Activated T-cell treated with anti-CD3 and anti-CD28 coated beads for 1 hour (primary cell): ENCODE measurements around the gene USH1G.

Experiments
- DNase-seq: peaks from one replicate; pipeline ENCODE4 v3.0.0-alpha.2; 2020; ENCODE audit warnings: low read depth

Gene USH1G

DNA sequence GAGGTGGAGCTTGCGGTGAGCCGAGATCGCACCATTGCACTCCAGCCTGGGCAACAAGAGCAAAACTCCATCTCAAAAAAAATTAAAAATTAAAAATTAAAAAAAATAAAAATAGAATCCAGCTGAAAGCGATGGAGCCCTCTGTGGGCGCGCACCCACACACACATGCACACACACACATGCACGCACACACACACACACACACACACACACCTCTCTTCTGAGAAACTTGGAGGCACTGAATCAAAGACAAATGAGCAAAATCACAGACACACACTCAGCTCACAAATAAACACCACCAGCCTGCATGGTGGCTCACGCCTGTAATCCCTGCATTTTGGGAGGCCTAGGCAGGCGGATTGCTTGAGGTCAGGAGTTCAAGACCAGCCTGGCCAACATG lies 20.0 kb downstream of the USH1G start:
- no peak for DNase-seq

DNA sequence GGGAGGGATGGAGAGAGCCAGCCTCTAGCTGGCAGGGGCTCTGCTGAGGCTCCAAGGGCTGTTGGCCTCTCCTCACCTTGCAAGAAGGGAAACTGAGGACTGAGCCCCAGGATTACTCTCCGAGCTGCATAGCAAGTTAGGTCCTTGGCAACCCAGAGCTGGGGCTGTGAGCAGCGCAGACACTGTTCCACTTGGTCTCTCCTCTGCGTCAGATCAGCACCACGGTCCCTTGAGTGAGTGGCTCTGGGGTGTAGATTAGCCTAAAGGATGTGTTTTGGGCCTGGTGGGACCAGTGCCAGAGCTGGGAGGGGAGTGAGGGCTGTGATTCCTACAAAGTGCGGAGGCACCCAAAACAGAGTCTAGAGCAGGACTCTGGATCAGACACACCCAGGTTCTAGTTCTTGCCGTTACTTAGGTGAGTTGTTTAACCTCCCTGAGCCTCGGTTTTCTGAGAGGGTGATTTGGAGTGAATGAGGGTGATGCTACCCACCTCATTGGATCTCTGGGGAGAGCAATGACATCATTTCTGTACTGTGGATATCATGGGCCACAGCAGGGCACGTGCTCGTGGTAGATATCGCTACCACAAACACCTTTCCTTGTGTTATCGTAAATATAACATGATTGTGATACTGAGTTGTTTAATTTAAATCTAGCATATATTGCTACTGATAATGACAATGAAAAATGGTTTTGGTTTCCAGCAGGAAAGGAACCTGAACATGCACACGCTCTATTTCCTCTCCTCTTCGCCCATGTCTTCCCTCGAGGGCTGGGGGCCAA lies 21.5 kb downstream of the USH1G start:
- no peak for DNase-seq

GRCh38 chr17:74900208-74900607 lies 22.8 kb downstream of the USH1G start:
- DNase-seq: no peak

- DNase-seq: no peak
Measured at GRCh38 chr17:74898376-74898946, 24.6 kb downstream of the USH1G start.

DNA sequence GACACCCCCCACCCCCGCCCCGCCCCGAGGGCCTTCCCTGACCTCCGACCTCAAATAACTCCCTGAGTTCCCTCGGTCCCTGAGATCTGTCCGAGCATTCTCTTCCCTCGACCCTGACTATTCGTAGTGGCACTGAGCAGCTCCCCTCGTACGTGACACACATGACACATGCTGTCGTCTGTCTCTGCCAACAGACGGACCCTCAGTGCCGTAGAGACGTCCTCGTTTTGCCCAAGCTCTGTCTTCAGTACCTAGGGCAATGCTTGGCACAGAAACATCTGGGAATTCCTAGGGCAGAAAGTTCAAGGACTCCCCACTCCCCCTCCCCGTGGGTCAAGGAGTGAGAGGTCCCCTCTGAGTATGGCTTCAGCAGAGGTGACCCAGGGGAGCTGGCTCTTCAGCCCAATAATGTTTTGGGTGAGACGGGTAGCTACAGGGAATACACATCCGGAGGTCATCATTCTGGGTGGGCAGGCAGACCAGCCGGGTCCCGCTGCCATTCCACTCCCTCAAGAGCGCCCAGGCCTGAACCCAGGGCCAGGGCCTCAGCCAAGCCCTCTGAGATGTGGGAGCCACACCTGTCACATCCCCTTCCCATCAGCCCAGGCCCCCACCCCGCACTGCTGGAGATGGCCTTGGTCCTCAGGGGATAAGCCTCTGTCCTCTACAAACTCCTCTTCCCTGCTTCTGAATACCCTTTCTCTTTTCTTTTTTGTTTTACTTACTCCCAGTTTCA lies 29.0 kb downstream of the USH1G start:
- no peak for DNase-seq

DNA sequence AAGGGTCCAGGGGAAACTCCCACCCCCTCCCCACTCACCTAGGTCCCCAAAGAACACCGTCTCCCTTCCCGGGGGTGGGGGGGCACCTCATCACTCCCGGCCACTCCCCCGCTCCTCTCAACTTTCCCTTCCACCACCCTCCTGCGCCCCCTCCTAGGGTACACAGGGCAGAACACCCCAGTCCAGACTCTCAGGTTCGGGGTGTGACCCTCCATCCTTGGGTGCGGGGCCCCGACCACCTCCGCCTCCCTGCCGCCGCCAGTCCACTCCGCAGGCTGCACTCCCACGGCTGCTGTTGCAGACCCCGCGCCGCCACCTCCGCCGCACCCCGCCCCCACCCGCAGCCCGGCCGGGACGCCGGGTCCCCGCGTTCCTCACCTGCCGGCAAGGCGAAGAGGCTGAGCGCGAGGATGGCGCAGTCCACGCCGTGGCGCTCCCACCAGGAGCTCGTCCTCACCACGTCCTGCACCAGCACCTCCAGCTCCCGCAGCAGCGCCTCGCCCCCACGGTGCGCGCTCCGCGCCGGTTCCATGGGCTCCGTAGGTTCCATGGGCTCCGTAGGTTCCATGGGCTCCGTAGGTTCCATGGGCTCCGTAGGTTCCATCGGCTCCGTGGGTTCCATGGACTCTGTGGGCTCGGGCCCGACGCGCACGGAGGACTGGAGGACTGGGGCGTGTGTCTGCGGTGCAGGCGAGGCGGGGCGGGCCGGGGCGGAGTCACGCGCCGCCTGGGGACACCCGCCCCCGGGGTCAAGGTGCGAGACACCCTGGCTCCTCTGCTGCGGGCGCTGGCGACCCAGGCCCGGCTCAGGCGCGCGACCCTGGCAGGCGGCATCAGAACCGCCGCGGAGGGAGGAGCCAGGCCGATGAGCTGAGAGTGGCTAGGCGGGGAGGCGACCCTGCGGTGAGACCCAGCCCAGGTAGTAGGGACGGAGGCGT lies 29.8 kb downstream of the USH1G start, which contains the start of gene FADS6:
TSS of gene FADS6 (minus strand) at position 660 of the 938 bp plus-strand sequence. CDS start at position 622, 38 bp downstream.
- no peak for DNase-seq

DNA sequence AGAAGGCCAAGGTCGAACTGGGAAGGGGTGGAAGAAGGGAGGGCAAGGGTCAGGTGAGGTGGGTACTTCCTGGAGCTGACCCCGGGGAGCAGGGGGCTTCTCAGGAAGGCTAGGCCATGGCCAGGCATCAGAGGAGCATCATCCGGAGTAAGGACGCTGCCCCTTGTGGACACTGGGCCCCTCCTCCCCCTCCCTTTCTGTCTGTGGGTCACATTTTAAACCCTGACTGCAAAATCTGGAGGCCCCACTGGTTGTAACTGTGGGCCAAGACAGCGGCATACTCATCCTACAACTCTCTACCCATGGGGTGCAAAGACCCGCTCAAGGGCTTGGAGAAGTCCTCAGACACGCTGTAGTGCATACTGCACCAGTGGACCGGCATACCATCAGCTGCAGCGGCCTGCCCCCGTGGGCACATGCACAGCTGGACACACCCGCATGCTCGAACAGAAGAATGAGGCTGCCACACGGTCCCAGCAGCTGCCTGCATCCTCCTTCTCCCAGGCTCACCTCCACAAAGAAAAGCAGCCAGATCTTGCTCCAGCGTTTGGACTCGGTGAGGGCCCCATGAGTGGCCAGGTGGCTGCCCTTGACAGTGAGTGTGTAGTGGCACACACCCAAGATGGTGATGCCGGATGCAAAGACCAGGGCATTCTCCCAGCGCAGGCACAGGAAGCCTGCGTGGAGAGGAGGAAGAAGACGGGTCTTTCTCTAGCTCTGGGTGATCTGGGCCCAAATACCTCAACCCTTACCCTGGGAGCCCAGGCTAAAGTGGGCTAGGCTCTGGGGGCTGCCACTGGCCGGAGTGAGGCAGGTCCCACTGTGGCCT lies 30.8 kb downstream of the USH1G start:
- no peak for DNase-seq

- no peak for DNase-seq
Measured at GRCh38 chr17:74890554-74890953, 32.5 kb downstream of the USH1G start.

GRCh38 chr17:74888469-74888868 lies 34.6 kb downstream of the USH1G start:
- no peak for DNase-seq

DNA sequence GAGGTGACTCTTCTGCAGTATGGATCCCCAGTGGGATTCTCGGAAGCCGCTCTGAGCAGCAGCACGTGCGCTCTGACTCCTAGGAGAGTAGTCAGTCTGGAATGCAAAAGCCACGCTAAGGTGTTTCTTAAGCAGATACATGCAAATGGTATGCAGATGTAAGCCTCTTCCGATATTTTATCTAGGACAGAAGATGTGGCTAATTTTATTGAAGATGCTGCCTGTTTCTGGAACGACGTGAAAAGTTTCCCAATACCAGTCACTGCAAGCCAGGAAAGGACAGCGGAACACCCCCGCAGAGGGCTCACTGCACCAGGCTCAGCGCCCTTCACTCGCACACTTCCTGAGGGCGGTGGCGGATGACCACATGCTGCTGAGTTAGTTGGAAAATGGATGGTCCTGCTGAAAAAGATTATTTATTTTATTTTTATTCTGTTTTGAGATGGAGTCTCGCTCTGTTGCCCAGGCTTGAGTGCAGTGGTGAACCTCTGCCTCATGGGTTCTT lies 39.8 kb downstream of the USH1G start:
- DNase-seq: no peak

- no peak for DNase-seq
Measured at GRCh38 chr17:74882517-74883240, 40.4 kb downstream of the USH1G start.

- DNase-seq: no peak
Measured at GRCh38 chr17:74881073-74881472, 42.0 kb downstream of the USH1G start.

- DNase-seq: no peak
Measured at GRCh38 chr17:74879308-74879707, 43.7 kb downstream of the USH1G start.

DNA sequence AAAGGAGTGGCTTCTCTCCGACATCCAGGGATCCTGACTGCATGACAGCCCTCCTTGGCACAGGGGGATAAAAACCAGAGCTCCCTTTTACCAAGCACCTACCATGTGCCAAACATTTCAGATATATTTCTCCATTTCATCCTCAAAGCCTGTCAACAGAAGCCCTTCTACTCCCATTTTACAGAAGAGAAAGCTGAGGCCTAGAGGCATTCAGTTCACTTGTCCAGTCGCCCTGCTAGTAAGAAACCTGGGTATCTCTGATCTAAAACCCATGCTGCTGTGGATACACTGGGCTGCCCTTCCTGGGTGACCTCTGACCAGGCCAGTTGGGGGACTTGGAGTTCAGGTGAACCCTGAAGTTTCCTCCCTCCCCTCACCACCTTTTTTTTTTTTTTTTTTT lies 44.4 kb downstream of the USH1G start:
- DNase-seq: no peak

GRCh38 chr17:74877592-74878548 lies 45.2 kb downstream of the USH1G start:
- DNase-seq: no peak

- DNase-seq: no peak
Measured at GRCh38 chr17:74875977-74876593, 47.0 kb downstream of the USH1G start.

DNA sequence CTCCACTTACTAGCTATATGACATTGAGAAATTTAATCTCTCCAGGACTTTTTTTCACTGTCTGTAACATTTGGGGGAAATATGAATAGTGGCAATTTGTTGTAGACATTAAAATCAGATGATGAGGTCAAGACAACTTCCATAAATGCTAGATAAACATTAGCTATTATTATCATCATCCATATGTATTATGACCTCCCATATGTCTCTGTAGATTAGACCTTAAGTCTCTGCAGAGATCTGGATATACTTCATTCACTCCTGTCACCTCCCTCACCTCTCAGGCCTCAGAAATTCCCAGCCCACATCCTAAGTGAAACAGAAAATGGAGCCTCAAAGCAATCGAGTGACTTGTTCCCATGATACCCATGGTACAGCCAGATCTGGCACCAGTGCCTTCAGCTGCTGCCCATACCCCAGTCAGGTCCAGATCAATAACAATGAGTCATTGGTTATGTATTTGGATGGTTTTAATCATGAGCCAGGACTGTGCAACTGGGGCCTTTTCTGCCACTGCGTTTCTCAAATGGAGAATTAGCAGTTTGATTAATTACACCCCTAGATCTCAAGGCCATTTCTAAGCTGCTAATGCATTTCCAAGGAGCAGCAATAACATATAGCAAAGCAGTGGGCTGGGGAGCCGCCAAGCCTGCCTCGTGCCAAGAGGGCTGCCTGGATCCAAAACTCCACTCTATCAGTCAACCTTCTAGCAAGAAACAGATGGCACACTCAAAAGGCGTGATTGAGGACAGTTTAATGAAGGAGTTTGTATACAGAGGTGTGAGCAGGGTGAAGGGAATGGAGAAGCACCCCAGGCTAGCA lies 47.7 kb downstream of the USH1G start:
- no peak for DNase-seq

DNA sequence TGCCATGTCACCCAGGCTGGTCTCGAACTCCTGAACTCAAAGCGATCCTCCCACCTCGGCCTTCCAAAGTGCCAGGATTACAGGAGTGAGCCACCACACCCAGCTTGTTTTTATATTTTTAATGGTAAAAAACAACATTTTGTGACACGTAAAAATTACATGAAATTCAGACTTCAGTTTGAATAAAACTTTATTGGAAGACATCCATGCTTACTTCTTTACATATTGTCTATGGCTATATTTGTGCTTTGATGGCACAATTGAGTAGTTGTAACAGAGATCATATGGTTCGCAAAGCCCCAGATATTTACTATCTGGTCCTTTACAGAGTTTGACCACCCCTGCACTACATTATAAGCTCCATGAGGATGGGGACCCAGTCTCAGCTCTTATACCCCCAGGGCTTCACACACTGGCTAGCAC lies 48.4 kb downstream of the USH1G start:
- no peak for DNase-seq
